Vagina (tissue), 2 donors: ENCODE results near the gene NPSR1.

ENCODE experiments used
- CTCF ChIP-seq, 3 experiments: fragments of 450-650 bp in 2 of 3; fragments of 200-600 bp in 1 of 3; sonication (generic) in 1 of 3; IDR thresholded peaks; one replicate each; pipeline ENCODE4 v1.5.1; 2017 to 2019; ENCODE audit warnings: antibody characterized with exemption in 3 of 3, mild to moderate bottlenecking in 2 of 3, moderate library complexity in 2 of 3
- POLR2A ChIP-seq, 2 donors: fragments of 450-650 bp; IDR thresholded peaks; one replicate each; pipeline ENCODE4 v1.6.1; 2017; ENCODE audit warnings: antibody characterized with exemption in 2 of 2, mild to moderate bottlenecking in 2 of 2, moderate library complexity in 2 of 2
- POLR2AphosphoS5 ChIP-seq, 2 donors: sonication (generic); formaldehyde crosslinking; IDR thresholded peaks; one replicate each; pipeline ENCODE4 v1.9.0; 2017; ENCODE audit warnings: antibody characterized with exemption in 2 of 2, mild to moderate bottlenecking in 2 of 2, low read depth in 1 of 2; ENCODE audit not compliant: insufficient read depth in 1 of 2

- TF ChIP-seq CTCF (IDR thresholded peaks at IDR 0.05) (no peak), POLR2AphosphoS5 (IDR thresholded peaks at IDR 0.05; ENCODE audit: insufficient read depth in 1 of 2, low read depth in 1 of 2) (no peak), POLR2A (IDR thresholded peaks at IDR 0.05) (no peak)
Observed at GRCh38 chr7:34762764-34763163, 104.7 kb downstream of the NPSR1 start.
